Measurements from ENCODE around the gene CLEC2L. TPM values are rescaled to one million over a fixed set of nuclear protein-coding genes. Genes with fewer than 3 reads are reported as not detected.

The CLEC2L gene
- total RNA-seq = not detected in 2 replicates

DNA sequence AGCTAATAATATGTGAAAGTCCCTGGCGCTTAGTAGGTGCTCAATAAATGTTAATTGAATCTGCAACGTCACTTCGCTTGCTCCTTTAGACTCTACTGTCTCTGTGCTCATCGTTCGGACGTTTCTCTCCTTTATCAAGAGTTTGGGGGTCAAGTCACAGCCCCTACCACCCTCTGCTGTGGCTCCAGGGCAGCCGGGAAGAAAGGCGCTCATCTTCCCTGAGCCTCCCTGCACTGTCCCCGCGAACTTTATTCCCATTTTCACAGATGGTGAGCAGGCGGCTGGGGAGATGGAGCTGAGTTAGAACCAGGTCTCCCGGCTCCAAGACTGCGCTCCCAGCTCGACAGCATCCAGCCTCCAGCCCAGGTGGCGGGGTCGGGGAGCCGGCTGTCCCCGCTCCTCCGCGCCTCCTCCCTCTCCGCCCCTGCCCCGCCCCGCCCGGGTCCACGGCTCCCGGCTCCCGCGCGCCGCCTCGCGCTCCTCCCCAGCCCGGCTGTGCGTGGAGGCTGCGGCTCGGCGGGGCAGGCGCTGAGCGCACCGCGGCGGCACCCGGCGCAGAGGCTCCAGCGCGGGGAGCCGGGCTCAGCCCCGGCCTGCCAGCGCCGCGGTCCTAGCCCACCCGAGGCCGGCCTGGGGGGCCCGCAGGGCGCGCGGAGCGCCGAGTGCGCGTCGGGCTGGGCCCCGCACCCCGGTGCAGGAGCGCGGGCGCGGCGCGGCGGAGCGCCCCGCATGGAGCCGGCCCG lies at the start of gene CLEC2L:
Gene CLEC2L (plus strand): TSS at position 487 of the 743 bp plus-strand sequence. CDS start 243 bp downstream, at position 730.

Other genes with a start within 250 kb of the CLEC2L start
- gene FMC1, start 182.3 kb upstream of the CLEC2L start, total RNA-seq = 13.7 and 18.9 TPM in 2 replicates
- 41.7 and 45.4 TPM in 2 replicates for gene LUC7L2, start 163.8 kb upstream of the CLEC2L start, total RNA-seq
- gene KLRG2, start 40.0 kb upstream of the CLEC2L start, total RNA-seq = not detected in 2 replicates

Data from bronchial smooth muscle cell (primary cell).